HG03159 (cell line): ENCODE data around the gene SMIM7.
"Not testable (repeated sequence)": the region's sequence is repeated elsewhere in the genome, so short reads cannot be mapped to it uniquely, and the experiment has no call there.

Source experiments
- ATAC-seq: cut with Tn5 transposase; IDR thresholded peaks from one replicate; pipeline ENCODE4 v1.9.1; 2021; ENCODE audit warnings: mild to moderate bottlenecking, moderate library complexity; ENCODE audit not compliant: unreplicated experiment

Gene SMIM7

GRCh38 chr19:16659832-16660708 lies at the start of gene SMIM7:
Gene SMIM7, minus strand, starts transcription at chr19:16660144. Its CDS starts 34 bp downstream, at chr19:16660110.
- peak; percentile 92 for ATAC-seq

- no peak for ATAC-seq
Observed at GRCh38 chr19:16703677-16704076, 43.7 kb upstream of the SMIM7 start.

GRCh38 chr19:16702123-16702522 lies 42.2 kb upstream of the SMIM7 start:
- ATAC-seq = no peak

GRCh38 chr19:16698914-16699313 lies 39.0 kb upstream of the SMIM7 start:
- no peak for ATAC-seq

DNA sequence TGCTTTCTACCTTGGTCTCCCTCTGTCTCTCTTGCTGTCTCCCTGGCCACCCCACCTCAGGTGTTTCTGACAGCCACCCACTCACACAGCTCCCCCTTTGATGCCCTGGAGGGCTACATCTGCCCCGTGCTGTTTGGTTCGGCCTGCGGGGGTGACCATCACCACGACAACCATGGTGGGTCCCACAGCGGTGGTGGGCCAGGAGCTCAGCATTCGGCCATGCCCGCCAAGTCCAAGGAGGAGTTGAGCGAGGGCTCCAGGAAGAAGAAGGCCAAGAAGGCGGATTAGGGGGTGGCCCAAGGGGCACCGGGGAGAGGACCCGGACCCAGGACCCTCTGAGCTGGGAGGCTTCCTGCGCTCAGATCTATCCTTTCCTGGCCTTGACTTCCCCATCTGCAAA lies 28.1 kb upstream of the SMIM7 start:
- ATAC-seq = no peak

- no peak for ATAC-seq
Observed at GRCh38 chr19:16684216-16684615, 24.3 kb upstream of the SMIM7 start.

GRCh38 chr19:16682539-16682938 lies 22.6 kb upstream of the SMIM7 start:
- ATAC-seq = no peak

DNA sequence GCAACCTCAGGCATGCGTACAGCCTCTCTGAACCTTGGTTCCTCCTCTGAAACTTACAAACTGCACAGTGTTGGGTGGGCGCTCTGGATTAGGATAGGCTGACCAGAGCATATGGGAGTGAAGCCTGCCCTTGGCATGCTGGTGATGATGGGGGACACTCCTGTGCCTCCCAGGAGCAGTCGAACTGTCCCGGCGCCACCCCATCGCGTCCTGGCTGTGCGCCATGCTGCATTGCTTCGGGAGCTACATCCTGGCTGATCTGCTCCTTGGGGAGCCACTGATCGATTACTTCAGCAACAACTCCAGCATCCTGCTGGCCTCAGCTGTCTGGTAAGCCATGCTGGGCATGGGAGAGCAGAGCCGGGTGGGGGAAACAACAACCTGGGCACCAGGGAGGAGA lies 19.9 kb upstream of the SMIM7 start:
- ATAC-seq = no peak

GRCh38 chr19:16678498-16678897 lies 18.6 kb upstream of the SMIM7 start:
- ATAC-seq = no peak

DNA sequence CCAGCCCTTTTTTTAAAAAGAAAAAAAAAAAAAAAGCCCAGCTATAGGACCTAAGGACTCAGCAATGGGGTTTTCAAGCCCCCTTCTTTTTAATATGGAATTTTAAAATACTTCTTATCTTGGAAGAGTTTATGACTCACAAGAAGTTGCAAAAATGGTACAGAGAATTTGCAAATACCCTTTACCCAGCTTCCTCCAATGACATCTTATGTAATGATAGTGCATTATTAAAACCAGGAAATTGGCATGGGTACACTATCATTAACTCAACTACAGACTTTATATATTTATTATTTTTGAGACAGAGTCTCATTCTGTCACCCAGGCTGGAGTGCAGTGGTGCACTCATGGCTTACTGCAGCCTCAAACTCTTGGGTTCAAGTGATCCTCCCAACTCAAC lies 17.1 kb upstream of the SMIM7 start:
- no peak for ATAC-seq

- no peak for ATAC-seq
Observed at GRCh38 chr19:16676101-16676798, 16.3 kb upstream of the SMIM7 start.

DNA sequence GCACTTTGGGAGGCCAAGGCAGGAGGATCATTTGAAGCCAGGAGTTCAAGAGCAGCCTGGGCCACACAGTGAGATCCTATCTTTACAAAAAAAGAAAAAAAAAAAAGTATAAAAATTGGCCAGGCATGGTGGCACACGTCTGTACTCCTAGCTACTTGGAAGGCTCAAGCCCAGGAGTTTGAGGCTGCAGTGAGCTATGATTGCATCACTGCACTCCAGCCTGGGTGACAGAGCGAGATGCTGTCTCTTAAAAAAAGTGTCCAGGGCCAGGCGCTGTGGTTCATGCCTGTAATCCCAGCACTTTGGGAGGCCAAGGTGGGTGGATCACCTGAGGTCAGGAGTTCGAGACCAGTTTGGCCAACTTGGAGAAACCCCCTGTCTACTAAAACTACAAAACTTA lies 13.9 kb upstream of the SMIM7 start:
- not testable (repeated sequence) for ATAC-seq

DNA sequence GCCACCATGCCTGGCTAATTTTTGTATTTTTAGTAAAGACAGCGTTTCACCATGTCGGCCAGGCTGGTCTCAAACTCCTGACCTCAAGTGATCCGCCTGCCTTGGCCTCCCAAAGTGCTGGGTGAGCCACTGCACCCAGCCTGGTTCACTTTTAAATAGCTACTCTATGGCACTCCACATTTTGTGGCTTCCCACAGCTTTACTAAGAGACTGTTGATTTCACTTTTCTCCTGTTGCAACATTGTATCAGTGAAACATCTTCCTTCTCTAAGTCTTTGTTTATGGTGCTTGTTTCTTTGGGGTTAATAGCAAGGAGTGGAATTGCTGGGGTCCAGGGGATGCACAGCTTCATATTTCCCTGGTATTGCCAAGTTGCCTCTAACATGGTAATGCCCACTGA lies 13.3 kb upstream of the SMIM7 start:
- ATAC-seq = no peak

DNA sequence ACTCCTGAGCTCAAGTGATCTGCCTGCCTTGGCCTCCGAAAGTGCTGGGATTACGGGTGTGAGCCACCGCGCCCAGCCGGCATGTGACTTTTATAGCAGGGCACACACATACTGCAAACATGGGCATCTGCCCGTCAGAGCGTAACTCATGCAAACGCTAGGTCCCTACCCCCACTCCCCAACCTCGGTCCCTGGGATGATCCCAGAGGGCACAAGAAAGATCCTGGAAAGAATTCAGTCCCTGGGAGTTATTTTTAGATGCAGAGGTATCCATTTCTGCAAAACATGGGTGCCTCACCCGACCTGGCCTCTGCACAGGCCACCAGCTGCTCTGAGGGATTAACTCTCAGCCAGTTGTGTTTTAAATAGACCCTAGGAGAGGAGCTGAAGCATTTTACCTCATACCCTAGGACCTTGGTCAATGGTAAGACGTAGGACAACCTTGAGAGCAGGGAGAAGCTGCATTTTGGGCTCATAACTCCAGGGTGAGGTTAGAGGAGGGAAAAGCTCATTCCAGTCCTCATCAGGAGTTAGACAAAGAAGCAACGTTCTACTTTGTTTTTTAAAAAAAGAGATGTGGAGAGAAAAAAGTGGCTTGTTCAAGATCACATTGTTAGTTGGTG lies 11.8 kb upstream of the SMIM7 start:
- ATAC-seq = no peak

- no peak for ATAC-seq
Observed at GRCh38 chr19:16670291-16670690, 10.3 kb upstream of the SMIM7 start.

- not testable (repeated sequence) for ATAC-seq
Observed at GRCh38 chr19:16668702-16669101, 8.8 kb upstream of the SMIM7 start.

DNA sequence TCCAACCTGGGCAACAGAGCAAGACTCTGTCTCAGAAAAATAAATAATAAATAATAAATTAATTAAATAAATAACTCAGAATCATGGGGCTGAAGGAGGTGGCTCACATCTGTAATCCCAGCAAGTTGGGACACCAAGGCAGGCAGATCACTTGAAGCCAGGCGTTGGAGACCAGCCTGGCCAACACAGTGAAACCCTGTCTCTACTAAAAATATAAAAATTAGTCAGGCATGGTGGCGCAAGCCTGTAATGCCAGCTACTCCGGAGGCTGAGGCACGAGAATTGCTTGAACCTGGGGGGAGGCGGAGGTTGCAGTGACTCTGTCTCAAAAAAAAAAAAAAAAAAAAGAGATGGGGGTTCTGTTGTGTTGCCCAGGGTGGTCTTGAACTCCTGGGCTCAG lies 8.2 kb upstream of the SMIM7 start:
- ATAC-seq = no peak

GRCh38 chr19:16661480-16662034 lies 1.6 kb upstream of the SMIM7 start:
- no peak for ATAC-seq

DNA sequence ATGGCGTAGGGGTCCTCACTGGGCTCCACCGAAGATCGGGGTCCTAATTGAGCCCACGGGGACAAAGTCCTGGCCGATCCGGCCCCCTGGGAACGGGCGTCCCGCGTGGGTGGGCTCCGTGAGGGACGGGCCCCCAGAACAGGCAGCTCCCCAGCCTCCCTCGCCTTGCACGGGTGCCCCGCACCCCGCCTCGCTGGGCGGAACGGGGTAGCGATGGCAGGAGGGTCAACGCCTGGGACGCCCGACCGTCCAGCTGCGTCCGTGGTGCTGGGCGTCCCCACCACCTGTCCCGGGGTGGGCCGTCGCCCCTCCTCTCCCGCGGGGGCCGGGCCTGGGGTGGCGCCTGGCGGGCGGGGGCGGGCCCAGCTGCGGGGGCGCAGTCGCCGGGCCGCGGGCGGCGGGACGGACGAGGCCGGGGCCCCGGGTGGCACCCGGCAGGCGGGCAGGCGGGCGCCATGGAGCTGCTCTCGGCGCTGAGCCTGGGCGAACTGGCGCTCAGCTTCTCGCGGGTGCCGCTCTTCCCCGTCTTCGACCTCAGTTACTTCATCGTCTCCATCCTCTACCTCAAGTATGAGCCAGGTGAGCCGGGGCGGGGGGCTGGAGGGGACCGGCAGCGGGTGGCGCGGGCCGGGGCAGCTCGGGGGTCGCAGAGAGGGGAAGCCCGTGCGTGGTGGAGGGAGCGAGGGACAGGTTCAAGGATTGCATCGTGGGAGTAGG lies 977 bp upstream of the SMIM7 start, which contains the start of gene TMEM38A:
Gene TMEM38A (plus strand): TSS at position 377 of the 717 bp plus-strand sequence. CDS start 79 bp downstream, at position 456.
- no peak for ATAC-seq

DNA sequence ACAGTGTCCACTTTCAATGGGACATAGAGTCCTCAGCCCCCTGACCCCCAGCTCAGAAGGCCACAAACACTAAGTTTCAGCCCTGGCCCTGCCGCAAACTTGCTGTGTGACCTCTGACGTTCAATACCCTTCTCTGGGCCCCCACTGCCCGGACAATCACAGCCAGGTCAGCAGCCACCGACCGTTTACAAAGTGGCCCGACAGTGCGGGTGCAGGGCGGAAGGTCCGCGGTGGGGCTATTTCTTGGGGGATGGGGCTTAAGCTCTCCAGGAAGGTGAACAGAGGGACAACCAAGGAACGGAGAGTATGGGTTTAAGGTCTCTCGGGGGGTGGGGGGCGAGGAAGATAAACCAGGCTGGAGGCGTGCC lies 496 bp downstream of the SMIM7 start:
- no peak for ATAC-seq

DNA sequence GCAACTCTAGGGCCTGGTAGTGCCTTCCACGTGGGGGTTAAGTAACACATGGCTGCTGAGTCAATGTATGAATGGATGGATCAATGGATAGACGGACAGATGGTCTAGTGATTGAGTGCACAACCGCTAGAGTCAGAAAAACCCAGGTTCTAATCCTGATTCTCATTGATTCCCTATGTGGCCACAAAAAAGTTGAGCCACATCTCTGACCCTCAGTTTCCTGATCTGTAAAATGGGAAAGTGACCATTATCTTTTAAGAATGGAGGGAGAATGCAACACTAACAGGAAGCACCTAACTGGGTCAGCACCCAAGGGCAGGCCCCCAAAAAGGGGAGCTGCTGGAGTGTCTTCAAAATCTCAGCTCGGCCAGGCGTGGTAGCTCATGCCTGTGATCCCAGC lies 2.6 kb downstream of the SMIM7 start:
- no peak for ATAC-seq
